GF-D8 (cell line): Measurements from ENCODE around the gene EHBP1.
"Not testable (repeated sequence)": the region's sequence is repeated elsewhere in the genome, so short reads cannot be mapped to it uniquely, and the experiment has no call there.

Source experiments
- DNase-seq: peaks from one replicate; lab custom pipeline; 2025; lab: John Stamatoyannopoulos, UW

Gene EHBP1

DNA sequence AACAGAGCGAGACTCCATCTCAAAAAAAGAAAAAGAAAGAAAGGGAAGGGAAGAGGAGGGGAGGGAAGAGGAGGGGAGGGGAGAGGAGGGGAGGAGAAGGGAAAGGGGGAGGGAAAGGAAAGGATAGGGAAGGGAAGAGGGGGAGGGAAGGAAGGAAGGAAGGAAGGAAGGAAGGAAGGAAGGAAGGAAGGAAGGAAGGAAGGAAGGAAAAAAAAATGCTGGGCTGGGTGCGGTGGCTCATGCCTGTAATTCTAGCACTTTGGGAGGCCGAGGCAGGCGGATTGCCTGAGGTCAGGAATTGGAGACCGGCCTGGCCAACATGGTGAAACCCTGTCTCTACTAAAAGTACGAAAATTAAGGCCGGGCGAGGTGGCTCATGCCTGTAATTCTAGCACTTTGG lies 314.2 kb downstream of the EHBP1 start:
- DNase-seq, result not testable (repeated sequence)

DNA sequence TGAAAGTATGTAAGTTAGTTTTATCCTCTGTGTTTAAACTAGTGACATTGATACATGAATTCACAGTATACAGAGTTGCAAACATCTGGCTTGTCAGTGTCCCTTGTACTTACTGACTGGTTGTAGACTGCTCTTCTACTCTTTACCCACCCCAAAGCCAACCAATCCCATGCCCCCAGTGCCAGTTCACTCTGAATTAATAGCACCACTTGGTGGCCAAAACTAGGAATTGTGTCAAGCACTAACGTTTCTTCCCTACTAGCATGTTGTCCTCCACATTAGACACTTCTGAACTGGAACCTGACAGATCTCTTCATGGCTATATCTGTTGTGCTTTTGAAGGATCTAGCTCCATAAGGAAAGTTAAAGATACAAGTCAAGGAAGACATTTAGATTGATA lies 317.9 kb downstream of the EHBP1 start:
- DNase-seq, result peak; percentile 28

DNA sequence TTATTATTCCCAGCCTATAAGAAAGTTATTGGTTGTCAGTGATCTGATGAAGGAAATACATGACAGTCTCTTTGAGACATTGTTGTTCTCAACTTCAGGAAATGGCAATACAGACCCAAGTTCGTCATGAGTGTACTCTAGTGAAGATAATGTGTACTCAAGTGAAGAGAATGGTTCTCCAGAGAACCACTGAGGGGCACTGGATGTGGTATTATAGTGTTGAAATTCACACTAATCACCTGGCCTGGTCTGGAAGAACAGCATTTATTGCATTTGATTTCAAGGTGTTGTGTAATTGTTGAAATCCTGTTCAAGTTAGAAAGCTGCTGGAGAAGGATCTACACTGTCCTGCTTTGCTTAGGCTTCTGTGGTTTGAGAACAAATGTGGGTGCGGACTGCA lies 321.7 kb downstream of the EHBP1 start:
- no peak for DNase-seq

DNA sequence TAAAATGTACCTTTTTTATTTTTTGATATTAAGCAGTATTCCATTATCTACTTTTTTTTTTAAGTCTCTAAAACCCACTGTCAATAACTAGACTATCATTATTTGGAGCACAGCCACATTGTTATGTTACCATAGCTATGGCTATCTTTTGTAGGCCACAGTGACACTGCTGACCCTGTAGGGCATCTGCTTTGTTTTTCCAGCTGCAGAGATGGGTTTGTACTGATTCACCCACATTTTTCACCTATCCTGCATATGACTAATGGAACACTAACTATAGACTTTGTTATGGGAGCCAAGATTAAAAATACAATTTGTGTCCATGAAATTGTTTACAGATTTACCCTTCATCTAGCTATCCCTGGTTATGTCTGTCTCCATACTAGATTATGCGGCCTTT lies 323.5 kb downstream of the EHBP1 start:
- DNase-seq, result no peak

DNA sequence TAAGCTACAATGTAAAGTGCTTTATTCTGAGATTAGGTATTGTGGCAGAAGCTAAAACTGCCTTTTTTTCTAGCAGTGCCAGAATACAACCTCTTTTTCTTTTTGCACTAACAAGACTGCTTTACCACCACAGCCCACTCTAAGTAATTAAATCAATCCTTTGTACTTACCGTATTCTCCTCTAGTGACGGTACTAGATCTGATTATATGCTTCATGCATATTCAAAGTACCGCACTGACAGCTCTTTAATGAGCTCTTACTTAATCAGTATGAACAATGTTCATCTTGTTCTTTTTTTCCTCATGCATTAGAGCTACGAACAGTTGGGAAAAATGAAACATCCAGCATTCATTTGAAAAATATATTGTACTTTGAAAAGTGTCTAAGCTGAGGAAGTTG lies 329.0 kb downstream of the EHBP1 start:
- DNase-seq, result no peak

- no peak for DNase-seq
Observed at GRCh38 chr2:63035169-63035568, 329.7 kb downstream of the EHBP1 start.

DNA sequence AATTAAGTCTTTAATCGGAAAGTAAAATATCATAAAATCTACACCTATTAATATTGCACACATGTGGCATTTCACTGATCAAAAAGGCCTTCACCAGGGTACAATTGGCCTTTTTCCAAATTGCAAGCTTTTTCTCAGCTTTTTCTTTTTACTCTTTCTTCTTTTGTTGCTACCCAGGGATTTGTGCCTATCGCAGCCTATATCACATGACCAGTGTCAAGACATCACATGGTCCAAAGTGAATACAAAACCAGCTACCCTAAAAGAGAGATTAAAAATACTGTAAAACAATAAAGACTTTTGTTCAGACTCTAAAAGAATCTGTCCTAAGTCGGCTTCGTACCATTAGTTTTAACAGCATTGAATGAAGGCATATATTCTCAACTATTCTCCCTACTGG lies 330.1 kb downstream of the EHBP1 start:
- no peak for DNase-seq

GRCh38 chr2:63038034-63038433 lies 332.5 kb downstream of the EHBP1 start:
- no peak for DNase-seq

GRCh38 chr2:63040586-63040985 lies 335.1 kb downstream of the EHBP1 start:
- DNase-seq, result no peak

- no peak for DNase-seq
Observed at GRCh38 chr2:63041592-63041991, 336.1 kb downstream of the EHBP1 start.

- no peak for DNase-seq
Observed at GRCh38 chr2:63044362-63045327, 339.1 kb downstream of the EHBP1 start.

DNA sequence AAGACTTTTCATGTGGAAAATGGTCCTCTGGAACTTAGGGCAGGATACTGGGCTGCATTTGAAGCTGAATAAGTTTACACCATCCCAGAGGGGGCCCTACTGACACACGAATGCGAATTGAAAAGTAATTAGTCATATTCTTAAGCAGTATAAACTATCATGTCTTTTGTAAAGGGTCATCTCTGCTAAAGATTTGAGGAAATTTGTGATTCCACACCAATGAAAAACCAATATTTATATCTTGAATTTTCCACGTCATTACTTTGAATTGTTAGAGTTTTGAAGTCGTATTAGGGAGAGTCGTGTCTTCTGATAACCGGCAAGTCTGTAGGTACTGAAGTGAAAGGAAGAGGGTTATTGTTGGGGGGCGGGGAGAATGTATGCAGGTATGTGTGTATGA lies 341.0 kb downstream of the EHBP1 start:
- no peak for DNase-seq

DNA sequence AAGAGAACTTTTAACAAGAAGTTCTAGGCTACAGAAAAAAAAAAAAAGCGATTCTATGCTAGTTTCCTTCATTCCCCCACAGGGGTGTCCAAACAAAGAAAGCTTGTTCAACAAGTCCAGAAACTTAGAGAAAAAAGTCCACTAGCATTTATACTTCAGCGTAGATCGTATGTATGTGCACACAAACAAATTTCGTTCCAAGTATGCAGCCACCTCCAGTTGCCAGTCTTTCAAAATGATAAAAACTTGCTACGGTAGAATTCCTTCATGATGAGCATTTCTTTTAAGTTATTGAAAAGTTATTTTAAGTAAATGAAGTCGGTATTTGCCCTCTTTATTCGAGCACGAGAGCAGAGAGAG lies 341.4 kb downstream of the EHBP1 start:
- DNase-seq, result no peak

DNA sequence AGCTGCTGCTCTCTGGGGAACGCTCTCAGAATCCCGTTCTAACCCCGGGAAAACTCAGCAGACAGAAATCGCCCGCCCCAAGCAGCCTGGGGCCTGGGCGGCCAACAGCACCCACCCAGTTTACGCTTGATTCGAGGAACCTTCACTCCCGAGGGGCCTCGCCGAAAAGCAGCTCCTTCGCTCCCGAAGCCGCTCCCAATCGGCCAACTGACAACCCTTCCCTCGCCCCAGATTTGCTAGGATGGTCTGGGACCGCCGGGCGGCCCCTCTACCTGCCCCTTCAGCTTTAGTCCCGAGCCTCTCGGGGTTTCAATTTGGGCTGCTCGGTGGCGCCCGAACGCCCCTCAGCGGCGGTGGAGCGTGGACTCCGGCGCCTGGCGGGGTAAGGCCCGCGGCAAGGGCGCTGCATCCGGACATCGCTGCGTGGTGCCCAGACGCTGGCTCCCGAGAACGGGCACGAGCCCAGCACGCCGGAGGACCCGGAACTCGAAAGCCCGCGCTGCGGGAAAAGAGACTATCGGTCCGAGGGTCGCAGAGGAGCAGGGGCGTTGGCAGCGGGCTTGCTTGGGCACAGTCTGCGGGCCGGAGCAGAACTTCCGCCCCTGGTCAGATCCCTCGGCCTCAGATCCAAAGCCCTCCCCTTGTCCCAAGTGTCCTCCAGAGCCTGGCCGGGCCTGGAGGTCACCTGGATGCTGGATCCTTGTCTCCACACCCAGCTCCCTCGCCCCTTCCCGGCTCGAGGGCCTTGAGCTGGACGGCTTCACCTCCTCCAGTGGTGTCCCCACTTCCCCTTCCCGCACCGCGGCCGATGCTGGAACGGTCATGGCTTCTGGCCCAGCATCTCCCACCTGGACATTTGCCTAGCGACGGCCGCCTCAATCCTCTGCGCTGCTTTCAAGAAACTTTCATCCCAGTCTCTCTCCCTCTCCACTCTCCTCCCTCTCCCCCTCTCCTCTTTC lies 342.1 kb downstream of the EHBP1 start:
- no peak for DNase-seq

DNA sequence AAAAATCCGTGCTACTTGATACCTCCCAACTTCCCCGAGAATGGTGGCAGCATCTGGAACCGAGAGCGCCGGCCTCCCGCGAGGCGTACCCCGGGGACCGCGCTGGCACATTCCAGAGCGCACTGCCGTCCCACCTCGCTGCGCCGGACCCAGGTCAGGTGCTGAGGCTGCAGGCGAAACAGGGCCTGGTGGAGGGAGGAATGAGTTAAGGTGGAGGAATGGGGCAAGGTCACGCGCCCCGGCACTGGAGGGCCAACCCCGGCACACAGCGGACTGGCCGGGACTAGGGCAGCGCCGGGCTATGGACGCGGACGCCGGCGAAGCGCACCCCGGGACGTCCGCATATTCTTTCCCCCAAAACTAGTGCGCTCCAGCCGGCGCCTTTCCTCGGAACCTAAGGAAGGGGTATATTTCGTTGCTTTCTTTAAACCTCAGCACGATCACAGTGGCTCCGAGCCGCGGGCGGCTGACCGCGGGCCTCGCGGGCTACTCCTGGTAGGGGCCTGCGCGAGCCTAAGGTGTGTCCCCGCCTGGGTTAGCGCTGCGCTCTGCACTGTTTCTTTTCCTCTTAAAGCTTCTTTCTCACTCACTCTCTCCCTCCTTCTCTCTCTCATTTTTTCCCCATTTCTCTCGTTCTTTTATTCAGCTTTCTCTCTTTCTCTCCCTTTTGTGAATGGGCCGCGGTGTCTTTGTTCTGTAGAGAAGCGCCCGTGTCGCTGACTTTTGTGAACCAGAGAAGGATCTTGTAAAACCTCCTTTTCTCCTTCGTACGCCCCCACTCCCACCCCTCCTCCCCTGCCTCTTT lies 343.1 kb downstream of the EHBP1 start:
- DNase-seq, result no peak

DNA sequence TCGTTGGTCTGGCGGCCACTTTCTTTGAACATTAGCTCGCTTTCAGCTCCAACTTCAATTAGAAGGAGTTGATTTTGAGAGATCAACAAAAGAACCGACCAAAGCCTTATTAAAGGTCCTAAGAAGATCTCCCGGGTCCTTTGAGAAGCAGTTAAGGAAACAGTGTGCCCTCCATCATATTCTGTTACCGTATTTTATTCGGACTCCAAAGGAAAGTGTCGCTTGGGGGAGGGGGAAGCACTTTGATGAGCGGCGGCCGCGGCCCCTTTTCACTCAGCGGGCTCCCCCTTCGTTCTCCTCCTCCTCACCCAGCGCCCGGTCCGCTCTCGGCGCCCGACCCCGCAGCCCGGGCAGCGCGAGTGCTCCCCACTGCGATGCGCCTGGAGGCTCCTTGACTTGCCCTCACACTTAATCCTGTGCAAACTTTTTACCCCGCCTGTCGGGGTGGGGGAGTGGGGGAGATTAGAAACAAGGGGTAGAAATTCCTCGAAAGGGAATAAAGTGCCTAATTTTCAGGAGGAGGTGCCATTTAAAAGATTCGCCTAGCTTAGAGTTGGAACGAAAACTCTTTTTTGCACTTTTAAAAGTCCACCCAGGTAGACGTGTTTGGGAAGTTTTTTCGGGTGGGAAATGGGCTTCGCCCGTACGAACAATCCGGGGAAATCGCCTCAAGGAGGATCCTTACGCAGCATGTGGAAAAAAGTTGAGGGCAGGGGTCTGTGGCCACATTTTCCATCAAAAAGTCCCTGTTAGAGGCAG lies 343.9 kb downstream of the EHBP1 start:
- no peak for DNase-seq

DNA sequence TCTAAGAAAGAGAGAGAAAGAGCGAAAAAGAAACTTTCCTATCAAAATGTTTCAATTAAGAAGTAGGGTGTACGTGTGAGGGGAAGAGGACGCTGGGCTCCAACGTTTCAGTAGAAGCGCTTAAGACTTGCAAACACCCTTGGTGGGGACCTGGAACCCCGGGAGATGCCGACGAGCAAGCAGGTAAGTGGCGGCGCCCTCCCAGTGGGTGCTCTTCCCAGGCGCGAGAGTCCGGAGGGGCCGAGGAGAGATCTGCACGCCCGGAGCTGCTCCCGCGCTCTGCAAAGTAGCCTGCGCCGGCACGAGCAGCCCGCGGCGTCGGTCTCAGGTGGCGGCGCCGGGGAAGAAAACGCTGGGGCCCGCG lies 344.4 kb downstream of the EHBP1 start:
- DNase-seq, result no peak

GRCh38 chr2:63050334-63051041 lies 345.0 kb downstream of the EHBP1 start, which contains the start of gene OTX1:
TSS of gene OTX1 (plus strand) at chr2:63050830. CDS start at chr2:63052991, 2,161 bp downstream.
- DNase-seq, result peak; percentile 60

DNA sequence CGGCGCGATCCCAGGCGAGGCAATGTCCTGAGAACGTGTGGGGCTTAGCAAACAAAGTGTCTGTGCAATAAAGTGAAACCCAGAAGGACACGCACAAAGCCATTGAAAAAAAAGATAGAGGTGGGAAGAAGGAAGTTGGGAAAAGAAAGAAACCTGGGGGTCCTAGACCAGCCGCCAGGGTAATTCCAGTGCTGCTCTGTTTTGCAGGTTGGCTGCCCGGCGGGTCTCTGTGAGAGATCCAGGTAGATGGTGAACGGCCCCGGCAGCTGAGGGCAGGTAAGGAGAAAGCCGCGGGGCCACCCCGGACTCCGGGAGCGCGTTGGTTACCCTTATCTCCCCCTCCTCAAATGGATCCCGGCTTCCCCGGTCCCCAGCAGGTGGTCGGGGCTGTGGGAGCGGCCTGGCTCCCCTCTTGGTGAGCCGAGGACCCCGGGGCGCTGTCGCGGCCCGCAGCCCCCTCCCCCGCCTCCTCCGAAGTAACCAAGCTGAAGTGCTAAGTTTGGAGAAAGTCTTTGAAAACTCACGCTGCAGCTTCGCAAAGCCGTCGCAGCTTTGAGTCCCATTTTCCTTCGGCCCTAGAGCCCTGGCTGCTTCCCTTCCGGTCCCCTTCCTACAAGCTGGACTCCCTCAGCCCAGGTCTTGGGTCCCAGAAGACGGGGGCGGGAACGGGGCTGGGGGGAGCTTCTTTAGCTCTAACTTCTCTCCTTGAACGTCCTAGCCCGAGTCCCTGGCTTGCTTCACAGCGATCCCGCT lies 345.7 kb downstream of the EHBP1 start:
- no peak for DNase-seq
